ENCODE data around the gene CTBP2.

- TF ChIP-seq, protein P1, sequence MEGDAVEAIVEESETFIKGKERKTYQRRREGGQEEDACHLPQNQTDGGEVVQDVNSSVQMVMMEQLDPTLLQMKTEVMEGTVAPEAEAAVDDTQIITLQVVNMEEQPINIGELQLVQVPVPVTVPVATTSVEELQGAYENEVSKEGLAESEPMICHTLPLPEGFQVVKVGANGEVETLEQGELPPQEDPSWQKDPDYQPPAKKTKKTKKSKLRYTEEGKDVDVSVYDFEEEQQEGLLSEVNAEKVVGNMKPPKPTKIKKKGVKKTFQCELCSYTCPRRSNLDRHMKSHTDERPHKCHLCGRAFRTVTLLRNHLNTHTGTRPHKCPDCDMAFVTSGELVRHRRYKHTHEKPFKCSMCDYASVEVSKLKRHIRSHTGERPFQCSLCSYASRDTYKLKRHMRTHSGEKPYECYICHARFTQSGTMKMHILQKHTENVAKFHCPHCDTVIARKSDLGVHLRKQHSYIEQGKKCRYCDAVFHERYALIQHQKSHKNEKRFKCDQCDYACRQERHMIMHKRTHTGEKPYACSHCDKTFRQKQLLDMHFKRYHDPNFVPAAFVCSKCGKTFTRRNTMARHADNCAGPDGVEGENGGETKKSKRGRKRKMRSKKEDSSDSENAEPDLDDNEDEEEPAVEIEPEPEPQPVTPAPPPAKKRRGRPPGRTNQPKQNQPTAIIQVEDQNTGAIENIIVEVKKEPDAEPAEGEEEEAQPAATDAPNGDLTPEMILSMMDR (IDR thresholded peaks at IDR 0.05) = no peak
- TF ChIP-seq POLR2A (IDR thresholded peaks at IDR 0.05) = no peak
Observed at GRCh38 chr10:125155101-125155500, 5.3 kb downstream of the CTBP2 start.
